Stimulated activated CD4-positive, alpha-beta T cell treated with anti-CD3 and anti-CD28 coated beads, Interleukin-12 subunit alpha, Interleukin-12 subunit beta, amount 100 ng/mL, for 24 hours (primary cell): ENCODE data around the gene CHKA.

ENCODE experiments used
- DNase-seq, 2 experiments: peaks; one replicate each; pipeline ENCODE4 v3.0.0-alpha.2; 2020; ENCODE audit warnings: low read depth in 2 of 2

CHKA gene

GRCh38 chr11:68013611-68014156, 107.5 kb downstream of the CHKA start:
- DNase-seq: no peak

GRCh38 chr11:68012843-68013610, 108.2 kb downstream of the CHKA start:
- no peak for DNase-seq

GRCh38 chr11:68012044-68012842, 108.9 kb downstream of the CHKA start:
- no peak for DNase-seq

- no peak for DNase-seq
Observed at GRCh38 chr11:68011051-68011943, 109.9 kb downstream of the CHKA start.

GRCh38 chr11:68010090-68011041, 110.8 kb downstream of the CHKA start, which contains the start of gene ALDH3B1:
ALDH3B1 (plus strand) TSS chr11:68010327; CDS start chr11:68015298, 4,971 bp downstream.
- DNase-seq: no peak

GRCh38 chr11:68009391-68010089, 111.6 kb downstream of the CHKA start:
- no peak for DNase-seq

GRCh38 chr11:68008381-68009337, 112.5 kb downstream of the CHKA start:
- no peak for DNase-seq

GRCh38 chr11:68007498-68008380, 113.4 kb downstream of the CHKA start:
- DNase-seq: no peak

GRCh38 chr11:68006606-68007166, 114.5 kb downstream of the CHKA start:
- DNase-seq: no peak

- DNase-seq: no peak
Observed at GRCh38 chr11:68004551-68005335, 116.4 kb downstream of the CHKA start.

GRCh38 chr11:68003846-68004550, 117.2 kb downstream of the CHKA start, which contains the start of gene UNC93B1:
UNC93B1 (minus strand) TSS chr11:68004097; CDS start chr11:68004043, 54 bp downstream.
- peak; percentile 48 to 83 for DNase-seq

- peak in 1 of 2 experiments; percentile 29 for DNase-seq
Observed at GRCh38 chr11:68002938-68003845, 118.0 kb downstream of the CHKA start.
